ENCODE measurements around the gene SMIM27.
"Not testable (repeated sequence)": the region's sequence is repeated elsewhere in the genome, so short reads cannot be mapped to it uniquely, and the experiment has no call there.

SMIM27 gene

DNA sequence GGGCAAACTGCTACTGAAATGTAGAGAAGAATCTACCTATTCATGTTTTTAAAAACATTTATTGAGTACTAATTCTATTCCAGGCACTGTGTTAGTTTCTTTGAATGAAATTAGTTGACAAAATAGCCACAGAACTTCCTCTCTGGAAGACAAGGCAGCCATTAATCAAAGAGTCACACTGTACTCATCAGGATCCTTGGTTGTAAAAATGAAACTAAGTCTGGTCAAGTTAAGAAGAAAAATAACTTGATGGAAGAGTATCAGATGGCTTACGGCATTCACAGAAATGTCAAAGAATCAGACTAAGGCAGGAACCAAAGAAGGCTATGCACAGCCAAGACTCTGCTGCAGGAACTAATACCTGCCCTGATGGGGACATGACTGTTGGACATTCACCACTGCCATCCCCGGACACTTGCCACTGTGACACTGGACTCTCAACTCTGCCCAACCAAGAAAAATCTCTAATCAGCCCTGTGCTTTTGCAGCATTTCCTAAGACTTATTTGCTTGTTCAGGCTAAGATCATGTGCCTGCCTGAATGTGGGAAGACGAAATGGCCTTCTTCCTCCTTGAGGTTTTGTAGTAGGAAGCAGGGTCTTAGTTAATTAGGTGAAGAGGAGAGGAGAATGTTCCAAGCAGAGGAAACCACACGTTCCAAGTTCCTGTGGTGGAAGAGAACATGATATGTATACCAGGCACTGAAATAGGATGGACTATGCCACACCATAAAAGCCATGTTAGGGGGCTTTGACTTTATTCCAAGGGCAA lies 44.2 kb downstream of the SMIM27 start:
- H3K27me3 Mint-ChIP-seq (ENCODE audit: low read depth, poor library complexity), result peaks cover 13% of the 10 kb centered on the region
- DNase-seq, result no peak
- H3K9me3 Mint-ChIP-seq, result peaks cover 7% of the 10 kb centered on the region
- TF ChIP-seq, protein P1, sequence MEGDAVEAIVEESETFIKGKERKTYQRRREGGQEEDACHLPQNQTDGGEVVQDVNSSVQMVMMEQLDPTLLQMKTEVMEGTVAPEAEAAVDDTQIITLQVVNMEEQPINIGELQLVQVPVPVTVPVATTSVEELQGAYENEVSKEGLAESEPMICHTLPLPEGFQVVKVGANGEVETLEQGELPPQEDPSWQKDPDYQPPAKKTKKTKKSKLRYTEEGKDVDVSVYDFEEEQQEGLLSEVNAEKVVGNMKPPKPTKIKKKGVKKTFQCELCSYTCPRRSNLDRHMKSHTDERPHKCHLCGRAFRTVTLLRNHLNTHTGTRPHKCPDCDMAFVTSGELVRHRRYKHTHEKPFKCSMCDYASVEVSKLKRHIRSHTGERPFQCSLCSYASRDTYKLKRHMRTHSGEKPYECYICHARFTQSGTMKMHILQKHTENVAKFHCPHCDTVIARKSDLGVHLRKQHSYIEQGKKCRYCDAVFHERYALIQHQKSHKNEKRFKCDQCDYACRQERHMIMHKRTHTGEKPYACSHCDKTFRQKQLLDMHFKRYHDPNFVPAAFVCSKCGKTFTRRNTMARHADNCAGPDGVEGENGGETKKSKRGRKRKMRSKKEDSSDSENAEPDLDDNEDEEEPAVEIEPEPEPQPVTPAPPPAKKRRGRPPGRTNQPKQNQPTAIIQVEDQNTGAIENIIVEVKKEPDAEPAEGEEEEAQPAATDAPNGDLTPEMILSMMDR (IDR thresholded peaks at IDR 0.05), result no peak
- H3K36me3 Mint-ChIP-seq (ENCODE audit: low read depth), result no peaks in the 10 kb centered on the region
- H3K4me3 Mint-ChIP-seq, result no peak overlapping the region
- H3K4me1 Mint-ChIP-seq, result no peaks in the 10 kb centered on the region
- H3K27ac Mint-ChIP-seq, result no peak overlapping the region

DNA sequence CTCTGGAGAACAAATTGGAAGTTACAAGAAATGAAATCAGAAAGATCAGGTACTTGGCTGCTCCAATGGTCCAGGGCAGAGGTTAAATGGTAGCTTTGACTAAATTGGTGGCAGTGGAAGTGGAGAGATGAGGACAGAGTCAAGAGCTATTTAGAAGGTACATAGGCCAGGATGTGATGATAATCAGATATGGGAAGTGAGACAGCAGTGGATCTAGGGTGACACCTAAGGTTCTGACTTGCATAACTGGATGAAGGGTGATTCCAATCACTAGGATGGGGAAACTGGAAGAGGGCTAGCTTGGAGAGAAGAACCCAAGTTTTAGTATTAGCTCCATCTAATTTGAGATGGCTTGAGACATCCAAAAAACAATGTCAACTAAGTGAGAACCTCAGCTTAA lies 44.8 kb downstream of the SMIM27 start:
- H3K36me3 Mint-ChIP-seq (ENCODE audit: low read depth), result no peaks in the 10 kb centered on the region
- H3K4me3 Mint-ChIP-seq, result no peak overlapping the region
- no peak for DNase-seq
- H3K9me3 Mint-ChIP-seq, result peaks cover 7% of the 10 kb centered on the region
- no peaks in the 10 kb centered on the region for H3K4me1 Mint-ChIP-seq
- H3K27ac Mint-ChIP-seq, result no peak overlapping the region
- peaks cover 14% of the 10 kb centered on the region for H3K27me3 Mint-ChIP-seq (ENCODE audit: low read depth, poor library complexity)
- TF ChIP-seq, protein P1 (IDR thresholded peaks at IDR 0.05), result no peak

DNA sequence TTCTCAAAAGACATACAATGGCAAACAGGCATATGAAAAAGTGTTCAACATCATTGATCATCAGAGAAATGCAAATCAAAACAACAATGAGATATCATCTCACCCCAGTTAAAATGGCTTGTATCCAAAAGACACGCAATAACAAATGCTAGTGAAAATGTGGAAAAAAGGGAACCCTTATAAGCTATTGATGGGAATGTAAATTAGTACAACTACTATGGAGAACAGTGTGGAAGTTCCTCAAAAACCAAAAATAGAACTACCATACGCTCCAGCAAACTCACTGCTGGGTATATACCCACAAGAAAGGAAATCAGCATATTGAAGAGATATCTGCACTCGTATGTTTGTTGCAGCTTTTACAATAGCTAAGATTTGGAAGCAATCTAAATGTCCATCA lies 46.9 kb downstream of the SMIM27 start:
- H3K4me3 Mint-ChIP-seq, result not testable (repeated sequence)
- peaks cover 13% of the 10 kb centered on the region for H3K27me3 Mint-ChIP-seq (ENCODE audit: low read depth, poor library complexity)

More for the DNA sequence above, 46.9 kb downstream of the SMIM27 start:
- not testable (repeated sequence) for DNase-seq; H3K36me3 Mint-ChIP-seq (ENCODE audit: low read depth); H3K4me1 Mint-ChIP-seq; H3K27ac Mint-ChIP-seq; H3K9me3 Mint-ChIP-seq

Data from nephron progenitor cell (in vitro differentiated cells).